Glomerular visceral epithelial cell (primary cell): ENCODE data around the gene GABRD.
"Not testable (repeated sequence)": the region's sequence is repeated elsewhere in the genome, so short reads cannot be mapped to it uniquely, and the experiment has no call there.

Experiments used
- DNase-seq: peaks from one replicate; pipeline ENCODE4 v3.0.0-alpha.2; 2016; ENCODE audit errors: extremely low spot score

GABRD gene, protein sequence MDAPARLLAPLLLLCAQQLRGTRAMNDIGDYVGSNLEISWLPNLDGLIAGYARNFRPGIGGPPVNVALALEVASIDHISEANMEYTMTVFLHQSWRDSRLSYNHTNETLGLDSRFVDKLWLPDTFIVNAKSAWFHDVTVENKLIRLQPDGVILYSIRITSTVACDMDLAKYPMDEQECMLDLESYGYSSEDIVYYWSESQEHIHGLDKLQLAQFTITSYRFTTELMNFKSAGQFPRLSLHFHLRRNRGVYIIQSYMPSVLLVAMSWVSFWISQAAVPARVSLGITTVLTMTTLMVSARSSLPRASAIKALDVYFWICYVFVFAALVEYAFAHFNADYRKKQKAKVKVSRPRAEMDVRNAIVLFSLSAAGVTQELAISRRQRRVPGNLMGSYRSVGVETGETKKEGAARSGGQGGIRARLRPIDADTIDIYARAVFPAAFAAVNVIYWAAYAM

DNA sequence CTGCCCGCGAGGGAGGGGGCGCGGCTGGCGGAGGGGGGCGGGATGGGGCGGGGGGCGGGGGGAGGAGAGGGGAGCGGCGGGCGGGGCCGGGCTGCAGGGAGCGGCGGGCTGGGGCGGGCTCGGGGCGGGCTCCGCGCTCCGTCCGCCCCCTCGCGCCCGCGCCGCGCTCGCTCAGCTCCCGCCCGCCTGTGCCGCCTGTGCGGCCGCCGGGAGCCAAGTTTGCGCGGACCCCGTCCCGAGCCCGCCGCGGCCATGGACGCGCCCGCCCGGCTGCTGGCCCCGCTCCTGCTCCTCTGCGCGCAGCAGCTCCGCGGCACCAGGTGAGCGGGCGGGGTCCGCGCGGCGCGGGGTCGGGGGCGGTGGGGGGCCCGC lies at the start of gene GABRD:
Gene GABRD, plus strand, starts transcription at position 174 of the 372 bp plus-strand sequence. Its CDS starts 79 bp downstream, at position 253.
- no peak for DNase-seq

DNA sequence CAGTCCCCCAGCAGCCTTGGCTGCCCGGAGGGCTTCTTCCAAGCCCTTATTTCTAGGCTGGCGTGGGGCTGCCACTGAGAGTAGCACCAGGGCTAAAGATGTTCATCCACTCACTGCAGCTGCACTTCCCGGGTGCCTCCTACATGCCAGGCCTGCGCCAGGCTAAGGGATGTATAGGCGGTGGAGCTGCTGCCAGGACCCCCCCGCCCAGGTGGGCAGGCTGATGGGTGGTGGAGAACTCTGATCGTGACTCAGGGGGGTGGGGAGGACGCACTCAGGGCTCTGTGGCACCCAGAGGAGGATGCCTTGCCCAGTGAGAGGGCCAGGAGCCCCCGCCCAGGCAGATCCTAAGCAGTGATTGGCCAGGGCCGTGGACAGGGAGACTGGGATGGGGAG lies 49.6 kb upstream of the GABRD start:
- DNase-seq, result no peak

DNA sequence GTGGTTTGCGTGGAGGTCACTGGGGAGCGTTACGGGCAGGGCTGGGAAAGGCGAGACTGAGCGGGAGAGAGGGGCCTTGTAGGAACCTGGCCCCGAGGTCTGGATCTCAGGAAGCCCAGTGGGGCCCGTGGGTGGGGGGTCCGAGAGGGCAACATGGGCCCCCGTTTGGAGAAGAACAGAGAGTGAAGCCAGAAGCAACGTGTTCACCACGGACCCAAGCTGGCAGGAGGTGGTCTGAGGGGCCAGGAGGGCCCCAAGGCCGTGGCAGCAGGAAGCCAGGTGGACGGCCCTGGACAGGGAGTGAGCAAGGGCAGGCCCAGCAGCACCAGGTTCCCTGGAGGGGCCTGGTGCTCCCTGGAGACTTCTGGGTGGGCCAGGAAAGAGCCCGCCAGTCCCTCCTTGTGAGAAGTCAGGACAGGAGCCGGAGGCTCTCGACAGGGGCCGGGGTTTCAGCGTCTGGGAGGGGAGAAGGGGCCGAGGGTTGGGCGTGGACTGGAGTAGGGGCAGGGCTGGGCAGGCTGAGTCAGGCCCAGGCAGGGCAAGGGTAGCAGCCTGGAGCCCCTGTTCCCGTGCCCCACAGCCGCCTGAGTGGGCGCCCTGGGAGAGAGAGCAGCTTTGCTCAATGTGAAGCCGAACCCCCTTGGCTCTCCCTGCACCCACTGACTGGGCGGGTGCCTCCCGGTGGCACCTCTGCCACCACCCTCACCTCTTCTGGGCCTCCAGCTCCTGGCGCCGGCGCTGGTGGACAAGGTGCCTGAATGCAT lies 49.0 kb upstream of the GABRD start:
- DNase-seq, result no peak

DNA sequence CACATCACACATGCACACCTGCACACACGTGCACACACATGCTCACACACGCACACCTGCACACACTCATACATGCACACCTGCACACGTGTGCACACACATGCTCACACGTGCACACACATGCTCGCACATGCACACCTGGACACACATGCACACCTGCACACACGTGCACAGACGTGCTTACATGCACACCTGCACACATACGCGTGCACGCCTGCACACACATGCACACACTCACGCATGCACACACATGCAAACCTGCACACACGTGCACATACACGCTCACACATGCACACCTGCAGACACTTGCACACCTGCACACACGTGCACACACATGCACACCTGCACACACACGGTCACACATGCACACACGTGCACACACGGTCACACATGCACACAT lies 48.1 kb upstream of the GABRD start:
- no peak for DNase-seq

DNA sequence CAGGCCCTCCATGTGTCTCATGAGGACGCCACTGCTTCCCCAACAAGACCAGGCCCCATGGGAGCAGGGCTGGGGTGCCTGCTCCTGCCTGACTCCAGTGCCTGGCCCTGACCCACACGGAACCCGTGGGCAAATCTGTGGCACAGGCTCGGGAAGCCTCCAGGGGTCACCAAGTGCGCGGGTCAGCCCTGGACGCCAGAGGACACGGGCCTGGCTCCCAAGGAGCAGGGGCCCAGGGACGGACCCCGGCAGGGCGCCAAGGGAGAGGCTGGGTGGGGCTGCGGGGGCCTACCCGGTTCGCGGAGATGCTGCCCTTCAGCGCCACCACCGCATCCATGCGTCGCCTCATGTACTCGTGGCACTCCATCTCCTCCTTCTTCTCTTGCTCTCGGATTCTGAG lies 47.5 kb upstream of the GABRD start:
- no peak for DNase-seq

DNA sequence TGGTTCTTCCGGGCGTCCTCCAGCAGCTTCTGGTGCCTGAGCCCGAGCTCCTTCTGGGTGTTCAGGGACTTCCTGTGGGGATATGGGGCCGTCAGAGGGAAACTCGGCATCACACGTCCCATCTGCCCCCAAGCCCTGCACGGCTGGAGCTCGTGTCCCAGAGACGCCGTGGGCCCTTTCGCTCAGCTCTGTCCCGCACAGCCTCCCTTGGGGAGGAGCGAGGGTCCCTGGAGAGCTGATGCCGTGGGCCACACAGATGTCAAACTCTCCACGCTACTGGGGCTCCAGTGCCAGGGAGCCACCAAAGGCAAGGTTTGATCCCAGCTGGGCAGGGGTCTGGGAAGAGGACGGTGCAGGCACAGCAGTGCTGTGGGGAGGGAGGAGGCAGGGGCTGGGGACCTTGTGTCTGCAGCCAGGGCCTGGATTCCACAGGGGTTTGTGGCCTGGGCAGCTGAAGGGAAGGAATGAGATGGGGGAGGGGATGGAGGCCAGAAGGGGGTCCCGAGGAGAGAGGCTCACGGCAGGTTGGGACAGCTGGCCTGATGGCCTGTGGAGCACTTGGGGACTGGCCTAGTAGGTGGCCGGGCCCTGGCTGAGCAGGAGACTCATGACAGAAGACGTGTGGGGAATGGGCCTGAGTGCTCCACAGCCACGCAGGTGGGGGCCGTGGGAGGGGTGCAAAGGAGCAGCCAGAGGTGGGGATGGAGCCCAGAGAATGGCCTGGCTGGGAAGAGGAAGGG lies 46.0 kb upstream of the GABRD start:
- no peak for DNase-seq

DNA sequence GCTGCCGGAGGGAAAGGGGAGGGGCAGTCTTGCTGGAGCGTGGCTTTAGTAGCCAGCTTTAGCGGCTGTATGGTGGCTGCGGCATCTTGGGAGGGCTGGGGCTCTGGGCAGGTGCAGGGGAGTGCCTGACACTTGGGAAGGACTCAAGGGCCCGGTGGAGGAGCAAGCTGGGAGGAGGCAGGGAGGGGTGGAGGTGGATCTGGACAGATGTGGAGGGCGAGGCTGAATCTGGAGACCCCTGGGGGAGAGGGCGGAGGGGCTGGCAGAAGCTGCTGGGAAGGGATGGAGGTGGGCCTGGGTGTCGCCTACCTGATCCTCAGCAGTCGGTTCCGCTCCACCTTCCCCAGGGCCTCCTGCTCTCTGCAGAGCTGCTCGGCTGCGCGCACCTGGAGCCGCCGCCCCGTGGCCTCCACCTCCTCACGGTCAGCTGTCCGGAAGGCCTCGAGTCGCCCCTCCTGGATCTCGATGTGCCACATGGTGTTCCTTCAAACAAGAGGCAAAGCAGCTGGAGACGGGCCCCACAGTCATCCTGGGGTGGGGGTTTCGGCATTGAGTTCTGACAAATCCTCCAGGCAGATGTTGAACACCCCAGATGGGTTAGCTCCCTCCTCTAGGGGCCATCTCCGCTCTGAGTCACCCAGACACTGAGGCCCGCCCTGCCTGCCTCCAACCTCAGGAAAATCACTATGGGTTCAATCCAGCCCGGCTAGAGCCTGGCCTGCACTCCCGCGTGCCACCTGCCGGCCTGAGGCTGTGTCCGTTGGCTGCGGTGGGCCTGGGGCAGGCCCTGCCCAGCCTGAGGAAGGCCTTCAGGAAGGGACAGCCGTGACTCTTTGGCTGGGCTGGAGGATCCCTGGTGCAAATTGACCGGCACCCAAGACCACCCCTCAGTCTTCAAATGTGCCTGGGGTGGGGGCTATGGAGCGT lies 45.2 kb upstream of the GABRD start:
- no peak for DNase-seq

DNA sequence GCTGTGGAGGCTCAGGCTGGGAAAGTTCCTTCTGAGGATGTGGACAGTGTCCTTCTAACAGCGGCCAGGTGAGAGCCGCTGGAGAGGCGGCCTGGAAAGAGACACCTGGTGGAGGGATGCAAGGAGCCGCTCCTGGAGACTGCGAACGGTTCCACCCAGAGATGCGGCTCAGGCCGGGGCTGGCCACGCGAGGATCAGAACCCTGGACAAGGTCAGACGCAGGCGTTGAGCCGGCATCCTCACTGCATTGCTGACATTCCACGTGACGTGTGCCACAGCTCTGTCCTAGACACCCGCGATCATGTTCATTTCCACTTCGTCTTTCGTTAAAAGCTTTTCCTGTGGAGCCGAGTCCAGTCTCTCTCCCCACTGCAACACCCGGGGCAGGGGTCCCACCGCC lies 44.3 kb upstream of the GABRD start:
- DNase-seq, result no peak

DNA sequence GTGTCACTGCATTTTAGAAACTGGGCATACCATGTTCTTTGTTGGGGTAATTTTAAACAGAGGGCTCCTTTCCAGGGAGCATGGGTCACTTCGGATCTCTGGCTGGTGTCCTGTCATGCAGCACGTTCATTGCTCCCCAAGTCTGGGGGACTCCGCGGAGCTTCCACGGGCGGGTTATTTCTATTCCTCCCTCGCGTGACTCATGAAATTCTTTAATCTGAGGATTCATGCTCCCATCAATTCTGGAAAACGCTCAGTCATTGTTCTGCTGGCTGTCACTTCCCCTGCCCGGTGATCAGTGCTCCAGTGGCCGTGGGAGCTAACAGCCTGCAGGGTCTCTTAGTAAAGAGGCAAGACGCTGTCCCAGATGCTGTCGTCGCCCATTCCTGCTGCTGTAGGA lies 43.6 kb upstream of the GABRD start:
- no peak for DNase-seq

DNA sequence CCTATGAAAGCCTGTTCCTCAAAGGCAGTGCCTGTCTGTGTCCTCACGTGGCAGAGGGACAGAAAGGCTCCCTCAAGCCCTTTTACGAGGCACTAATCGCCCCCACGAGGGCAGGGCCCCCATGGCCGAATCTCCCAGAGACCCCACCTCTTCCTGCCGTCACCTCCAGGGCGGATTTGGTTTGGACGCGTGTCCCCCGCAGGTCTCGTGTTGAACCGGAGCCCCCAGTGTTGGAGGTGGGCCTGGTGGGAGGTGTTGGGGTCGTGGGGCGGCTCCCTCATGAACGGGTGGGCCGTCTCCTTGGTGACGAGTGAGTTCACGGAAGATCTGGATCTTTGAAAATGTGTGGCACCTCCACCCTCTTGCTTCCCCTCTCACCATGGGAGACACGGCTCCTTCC lies 43.1 kb upstream of the GABRD start:
- DNase-seq, result no peak

DNA sequence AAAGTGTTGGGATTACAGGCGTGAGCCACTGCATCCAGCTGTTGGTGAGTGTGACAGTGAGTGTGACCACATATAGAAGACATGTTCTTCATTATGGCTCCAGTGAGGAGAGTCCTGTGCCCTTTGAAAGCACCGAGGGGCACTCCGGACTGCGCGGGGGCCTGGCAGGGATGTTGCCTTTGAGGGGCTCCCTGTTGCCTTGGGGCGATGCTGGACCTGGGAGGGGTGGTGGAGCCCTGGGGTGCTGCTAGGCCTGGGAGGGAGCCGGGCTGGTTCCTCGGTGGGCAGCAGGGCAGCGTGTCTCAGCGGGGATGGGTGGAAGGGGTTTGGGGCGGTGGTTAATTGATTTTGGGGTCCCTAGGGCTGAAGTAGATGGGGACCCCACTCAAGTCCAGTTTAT lies 41.0 kb upstream of the GABRD start:
- no peak for DNase-seq

DNA sequence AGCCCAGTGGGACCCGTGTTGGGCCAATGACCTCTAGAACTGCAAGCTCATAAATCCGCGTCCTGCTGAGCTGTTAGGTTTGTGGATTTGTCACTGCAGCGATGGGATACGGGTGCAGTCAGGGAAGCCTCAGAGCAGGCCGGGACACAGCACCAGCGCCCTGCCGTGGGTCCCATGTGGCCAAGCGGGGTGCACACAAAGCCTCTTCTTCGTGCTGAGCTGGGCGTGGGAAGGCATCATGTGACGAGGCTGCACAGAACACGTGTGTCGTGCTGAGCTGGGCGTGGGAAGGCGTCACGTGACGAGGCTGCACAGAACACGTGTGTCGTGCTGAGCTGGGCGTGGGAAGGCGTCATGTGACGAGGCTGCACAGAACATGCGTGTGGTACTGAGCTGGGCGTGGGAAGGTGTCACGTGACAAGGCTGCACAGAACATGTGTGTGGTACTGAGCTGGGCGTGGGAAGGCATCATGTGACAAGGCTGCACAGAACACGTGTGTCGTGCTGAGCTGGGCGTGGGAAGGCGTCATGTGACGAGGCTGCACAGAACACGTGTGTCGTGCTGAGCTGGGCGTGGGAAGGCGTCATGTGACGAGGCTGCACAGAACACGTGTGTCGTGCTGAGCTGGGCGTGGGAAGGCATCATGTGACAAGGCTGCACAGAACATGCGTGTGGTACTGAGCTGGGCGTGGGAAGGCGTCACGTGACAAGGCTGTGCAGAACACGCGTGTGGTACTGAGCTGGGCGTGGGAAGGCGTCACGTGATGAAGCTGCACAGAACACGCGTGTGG lies 40.3 kb upstream of the GABRD start:
- not testable (repeated sequence) for DNase-seq

DNA sequence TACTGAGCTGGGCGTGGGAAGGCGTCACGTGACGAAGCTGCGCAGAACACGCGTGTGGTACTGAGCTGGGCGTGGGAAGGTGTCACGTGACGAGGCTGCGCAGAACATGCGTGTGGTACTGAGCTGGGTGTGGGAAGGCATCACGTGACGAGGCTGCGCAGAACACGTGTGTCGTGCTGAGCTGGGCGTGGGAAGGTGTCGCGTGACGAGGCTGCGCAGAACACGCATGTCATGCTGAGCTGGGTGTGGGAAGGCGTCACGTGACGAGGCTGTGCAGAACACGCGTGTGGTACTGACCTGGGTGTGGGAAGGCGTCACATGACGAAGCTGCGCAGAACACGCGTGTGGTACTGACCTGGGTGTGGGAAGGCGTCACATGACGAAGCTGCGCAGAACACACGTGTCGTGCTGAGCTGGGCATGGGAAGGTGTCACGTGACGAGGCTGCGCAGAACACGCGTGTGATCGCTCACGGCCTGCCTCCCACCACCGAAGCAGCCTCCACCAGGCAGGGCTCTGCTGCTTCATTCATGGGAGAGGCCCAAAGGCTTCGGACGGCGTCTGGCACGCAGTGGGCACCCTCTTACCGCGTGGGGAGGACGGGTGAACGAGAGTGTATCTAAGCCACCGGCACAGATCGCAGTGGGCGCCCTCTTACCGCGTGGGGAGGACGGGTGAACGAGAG lies 39.5 kb upstream of the GABRD start:
- DNase-seq, result no peak

DNA sequence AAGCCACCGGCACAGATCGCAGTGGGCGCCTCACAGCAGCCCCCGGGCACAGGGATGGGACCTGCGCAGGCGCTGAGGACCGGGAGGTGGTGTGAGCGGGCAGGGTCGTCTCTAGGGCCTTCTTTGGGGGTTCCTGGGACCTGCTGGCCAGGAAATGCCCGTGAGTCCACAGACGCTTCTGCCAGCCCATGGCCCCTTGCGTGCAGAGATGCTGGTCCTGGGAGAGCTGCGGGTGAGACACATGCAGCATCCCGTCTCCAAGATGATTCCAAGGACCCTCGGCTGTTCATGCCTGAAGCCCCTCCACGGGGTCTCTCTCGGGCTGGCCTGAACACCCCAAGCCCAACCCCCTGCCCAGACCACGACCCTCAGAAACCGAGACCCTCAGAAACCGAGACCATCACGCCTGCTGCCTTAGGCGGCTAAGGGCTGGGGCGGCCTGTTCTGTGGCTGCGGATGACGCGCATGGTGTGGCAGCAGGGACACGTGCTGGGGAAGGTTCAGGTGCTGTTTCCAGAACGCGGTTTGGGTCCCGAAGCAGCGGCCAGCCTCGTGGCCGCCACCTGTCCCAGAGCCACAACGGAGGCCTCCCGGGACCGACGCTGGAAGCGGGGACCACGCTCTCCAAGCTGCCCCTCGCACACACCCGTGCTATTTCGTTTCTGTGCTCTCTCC lies 38.5 kb upstream of the GABRD start:
- DNase-seq, result no peak

DNA sequence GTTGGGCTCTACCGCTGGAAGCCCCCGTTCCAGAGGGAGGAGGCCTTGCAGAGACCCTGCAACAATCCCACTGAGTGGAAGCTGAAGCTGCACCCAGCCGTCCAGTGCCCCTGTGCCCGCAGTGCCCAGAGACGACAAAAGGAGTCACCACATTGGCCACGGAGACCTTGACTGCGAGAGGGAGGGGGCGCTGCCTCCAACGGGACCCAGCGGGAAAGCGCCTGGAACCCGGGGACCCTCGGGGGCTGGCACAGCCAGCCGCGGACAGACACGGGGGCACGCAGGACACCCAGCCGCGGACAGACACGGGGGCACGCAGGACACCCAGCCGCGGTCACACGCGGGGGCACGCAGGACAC lies 38.0 kb upstream of the GABRD start:
- no peak for DNase-seq

DNA sequence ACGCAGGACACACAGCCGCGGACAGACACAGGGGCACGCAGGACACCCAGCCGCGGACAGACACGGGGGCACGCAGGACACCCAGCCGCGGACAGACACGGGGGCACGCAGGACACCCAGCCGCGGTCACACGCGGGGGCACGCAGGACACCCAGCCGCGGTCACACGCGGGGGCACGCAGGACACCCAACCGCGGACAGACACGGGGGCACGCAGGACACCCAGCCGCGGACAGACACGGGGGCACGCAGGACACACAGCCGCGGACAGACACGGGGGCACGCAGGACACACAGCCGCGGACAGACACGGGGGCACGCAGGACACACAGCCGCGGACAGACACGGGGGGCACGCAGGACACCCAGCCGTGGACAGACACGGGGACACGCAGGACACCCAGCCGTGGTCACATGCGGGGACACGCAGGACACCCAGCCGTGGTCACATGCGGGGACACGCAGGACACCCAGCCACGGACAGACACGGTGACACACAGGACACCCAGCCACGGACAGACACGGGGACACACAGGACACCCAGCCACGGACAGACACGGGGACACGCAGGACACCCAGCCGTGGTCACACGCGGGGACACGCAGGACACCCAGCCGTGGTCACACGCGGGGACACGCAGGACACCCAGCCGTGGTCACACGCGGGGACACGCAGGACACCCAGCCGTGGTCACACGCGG lies 37.4 kb upstream of the GABRD start:
- DNase-seq, result not testable (repeated sequence)

DNA sequence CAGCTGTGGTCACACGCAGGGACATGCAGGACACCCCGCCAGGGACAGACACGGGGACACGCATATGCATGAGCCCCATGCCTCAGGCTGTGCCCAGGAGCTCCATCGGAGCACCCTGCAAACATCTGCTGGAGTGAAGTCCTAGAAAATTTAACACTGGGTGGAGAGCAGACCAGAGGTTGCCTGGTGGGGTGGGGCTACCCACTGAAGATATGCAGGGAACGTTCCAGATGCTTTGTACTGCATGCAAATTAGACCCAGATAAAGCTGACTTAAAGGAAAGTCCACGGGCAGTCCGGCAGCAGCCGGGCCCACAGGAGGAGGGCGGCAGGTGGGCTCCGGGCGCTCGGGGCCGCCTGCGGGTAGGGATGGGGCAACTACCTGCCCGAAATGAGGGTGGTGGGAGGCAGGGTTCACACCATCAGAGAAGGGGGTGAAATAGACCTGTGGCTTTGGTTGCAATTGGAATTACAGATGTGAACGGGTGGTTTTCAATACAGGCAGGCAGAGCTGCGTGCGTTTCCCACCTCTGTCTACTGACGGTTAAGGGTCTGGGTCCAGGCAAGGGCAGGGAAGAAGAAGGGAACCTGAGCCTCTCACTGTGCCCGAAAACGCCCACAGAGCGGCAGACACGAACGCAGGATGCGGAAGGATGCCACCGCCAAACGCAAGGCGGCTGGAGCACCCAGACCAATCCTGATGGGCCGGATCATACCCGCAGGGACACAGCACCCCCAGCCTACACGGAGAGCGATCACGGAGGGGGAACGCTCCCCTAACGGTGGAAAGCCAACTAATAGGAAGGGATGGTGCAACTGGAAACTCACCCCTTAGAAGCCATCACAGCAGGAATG lies 36.5 kb upstream of the GABRD start:
- no peak for DNase-seq

DNA sequence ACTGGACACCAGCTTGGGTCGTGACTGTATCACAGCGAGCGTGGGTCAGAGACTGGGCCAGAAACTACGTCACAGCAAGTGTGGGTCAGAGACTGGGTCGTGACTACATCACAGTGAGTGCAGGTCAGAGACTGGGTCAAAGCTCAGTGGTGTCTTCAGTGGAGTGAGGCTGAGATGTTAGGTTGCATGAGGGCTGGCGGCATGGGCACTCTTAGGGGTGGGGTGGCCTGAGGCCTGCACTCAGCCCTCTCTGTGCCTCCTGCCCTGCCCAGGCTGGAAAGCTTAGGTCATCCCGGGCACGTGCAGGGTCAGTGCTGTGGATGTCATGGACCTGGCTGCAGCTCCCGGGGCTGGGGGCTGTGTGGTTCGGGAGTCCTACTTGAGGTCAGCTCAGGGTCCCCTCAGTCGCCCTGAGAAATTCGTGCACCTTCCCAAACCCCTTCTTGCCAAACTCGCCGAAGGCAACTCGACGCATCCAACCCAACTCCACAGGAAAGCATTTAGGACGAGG lies 34.5 kb upstream of the GABRD start:
- no peak for DNase-seq
